Measurements from ENCODE around the gene PHLDA3. TPM values are rescaled to one million over a fixed set of nuclear protein-coding genes. Genes with fewer than 3 reads are reported as not detected.

The PHLDA3 gene
- total and polyA plus RNA-seq, 7 donors = 3.2 to 135 (median 93.4) TPM

GRCh38 chr1:201420608-201421002 lies 48.4 kb downstream of the PHLDA3 start:
- Histone ChIP-seq H3K27ac (no peak overlapping the region), H3K4me1 (peaks cover 0 to 7% (median 0%) of the 10 kb centered on the region in 4 donors), H3K36me3 (no peaks in the 10 kb centered on the region), H3K4me3 (no peak overlapping the region), H3K27me3 (no peaks in the 10 kb centered on the region), H3K9me3 (no peaks in the 10 kb centered on the region)
- intact Hi-C loops (cut with DNase I) = no loop called here
- TF ChIP-seq POLR2A (IDR thresholded peaks at IDR 0.05) (no peak), CTCF (IDR thresholded peaks at IDR 0.05) (no peak), EP300 (IDR thresholded peaks at IDR 0.05) (no peak), POLR2AphosphoS5 (IDR thresholded peaks at IDR 0.05) (no peak)
- DNase-seq = no peak
- 88 to 89% methylated on average over 7 of the region's 7 CpGs for WGBS, 2 donors

- WGBS, 2 donors = 78 to 80% methylated on average over 12 of the region's 12 CpGs
- Histone ChIP-seq H3K27me3 (no peaks in the 10 kb centered on the region), H3K4me1 (peaks cover 0 to 7% (median 0%) of the 10 kb centered on the region in 4 donors), H3K9me3 (no peaks in the 10 kb centered on the region), H3K27ac (no peak overlapping the region), H3K36me3 (no peaks in the 10 kb centered on the region), H3K4me3 (no peak overlapping the region)
- DNase-seq = no peak
- intact Hi-C loops (cut with DNase I) = no loop called here
- TF ChIP-seq POLR2A (IDR thresholded peaks at IDR 0.05) = no peak
- no peak for TF ChIP-seq EP300 (IDR thresholded peaks at IDR 0.05)
Measured at GRCh38 chr1:201419746-201420607, 49.0 kb downstream of the PHLDA3 start.

DNA sequence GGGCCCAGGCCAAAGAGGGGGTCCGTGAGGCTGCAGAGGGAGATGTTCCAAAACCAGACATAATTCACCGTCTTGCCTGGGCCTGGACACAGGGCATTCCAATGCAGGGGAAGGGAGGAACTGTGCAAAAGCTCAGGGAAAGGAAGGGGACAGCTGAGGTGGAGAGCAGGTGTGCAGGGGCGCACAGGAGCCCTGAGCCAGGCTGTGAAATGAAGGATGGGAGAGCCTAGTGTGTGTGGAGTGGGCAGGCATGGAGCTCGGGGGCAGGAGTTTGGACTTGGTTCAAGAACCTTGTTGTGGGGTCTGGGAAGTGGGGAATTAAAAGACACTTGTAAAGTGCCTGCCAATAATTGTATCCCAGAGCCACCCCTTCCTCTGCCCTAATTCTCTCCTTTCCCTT lies 49.7 kb downstream of the PHLDA3 start:
- Histone ChIP-seq H3K27ac (no peak overlapping the region), H3K9me3 (no peaks in the 10 kb centered on the region), H3K4me3 (no peak overlapping the region), H3K4me1 (peaks cover 0 to 7% (median 0%) of the 10 kb centered on the region in 4 donors), H3K27me3 (no peaks in the 10 kb centered on the region), H3K36me3 (no peaks in the 10 kb centered on the region)
- 88 to 89% methylated on average over 4 of the region's 4 CpGs for WGBS, 2 donors
- no peak for TF ChIP-seq CTCF (IDR thresholded peaks at IDR 0.05)
- TF ChIP-seq POLR2A (IDR thresholded peaks at IDR 0.05) = no peak
- no peak for TF ChIP-seq POLR2AphosphoS5 (IDR thresholded peaks at IDR 0.05)
- DNase-seq = no peak
- intact Hi-C loops (cut with DNase I) = no loop called here

GRCh38 chr1:201418461-201418860 lies 50.5 kb downstream of the PHLDA3 start:
- no peak overlapping the region for H3K27ac ChIP-seq
- no peak for DNase-seq
- no peak for TF ChIP-seq EP300 (IDR thresholded peaks at IDR 0.05)
- no peak for TF ChIP-seq POLR2A (IDR thresholded peaks at IDR 0.05)
- no peak for TF ChIP-seq CTCF (IDR thresholded peaks at IDR 0.05)
- no peak for TF ChIP-seq POLR2AphosphoS5 (IDR thresholded peaks at IDR 0.05)
- no peaks in the 10 kb centered on the region for H3K9me3 ChIP-seq
- H3K4me1 ChIP-seq = peaks cover 0 to 7% (median 0%) of the 10 kb centered on the region in 4 donors
- WGBS, 2 donors = 90 to 91% methylated on average over 3 of the region's 3 CpGs
- no peaks in the 10 kb centered on the region for H3K27me3 ChIP-seq
- intact Hi-C loops (cut with DNase I) = no loop called here
- H3K4me3 ChIP-seq = no peak overlapping the region
- H3K36me3 ChIP-seq = no peaks in the 10 kb centered on the region

Other genes starting within 250 kb of the PHLDA3 start
- gene PKP1, start 185.7 kb downstream of the PHLDA3 start, total RNA-seq = under 1 TPM in 2 of 4 donors, not detected in 2; under 0.01 to 0.16 TPM
- gene PKP1, start 185.7 kb downstream of the PHLDA3 start, polyA plus RNA-seq = under 1 TPM; under 0.01 to 0.60 (median 0.48) TPM
- gene TNNT2, start 91.5 kb downstream of the PHLDA3 start, total RNA-seq = under 1 TPM in 1 of 4 donors, not detected in 3; 0.81 TPM
- 10 to 100 TPM in 1 of 3 donors, 1 to 10 TPM in 2; 3.1 to 34.9 (median 4.8) TPM for gene TNNT2, start 91.5 kb downstream of the PHLDA3 start, polyA plus RNA-seq
- gene LAD1, start 69.9 kb downstream of the PHLDA3 start, total RNA-seq = not detected
- 100 to 1,000 TPM in 2 of 3 donors, 10 to 100 TPM in 1; 63.7 to 151 (median 102) TPM for gene LAD1, start 69.9 kb downstream of the PHLDA3 start, polyA plus RNA-seq
- not detected for gene TNNI1, start 47.5 kb downstream of the PHLDA3 start, total RNA-seq
- gene TNNI1, start 47.5 kb downstream of the PHLDA3 start, polyA plus RNA-seq = 1 to 10 TPM in 1 of 3 donors, under 1 TPM in 2; 0.04 to 7.8 (median 0.46) TPM
- 1,000 to 10,000 TPM; 4,737 to 8,467 (median 6,048) TPM for gene CSRP1, start 37.9 kb upstream of the PHLDA3 start, total RNA-seq
- 100 to 1,000 TPM; 189 to 296 (median 264) TPM for gene CSRP1, start 37.9 kb upstream of the PHLDA3 start, polyA plus RNA-seq
- gene NAV1, start 69.9 kb upstream of the PHLDA3 start, total RNA-seq = 10 to 100 TPM; 17.1 to 44.9 (median 20.9) TPM
- 1 to 10 TPM; 1.8 to 8.2 (median 3.0) TPM for gene NAV1, start 69.9 kb upstream of the PHLDA3 start, polyA plus RNA-seq

All from sigmoid colon (tissue), 7 donors.